Medulla oblongata (tissue), 1 donor: ENCODE results near the gene LRRFIP2.

Experiments
- DNase-seq: peaks from one replicate; pipeline ENCODE4 v3.0.0-alpha.2; 2015; ENCODE audit errors: extremely low spot score

LRRFIP2 gene

DNA sequence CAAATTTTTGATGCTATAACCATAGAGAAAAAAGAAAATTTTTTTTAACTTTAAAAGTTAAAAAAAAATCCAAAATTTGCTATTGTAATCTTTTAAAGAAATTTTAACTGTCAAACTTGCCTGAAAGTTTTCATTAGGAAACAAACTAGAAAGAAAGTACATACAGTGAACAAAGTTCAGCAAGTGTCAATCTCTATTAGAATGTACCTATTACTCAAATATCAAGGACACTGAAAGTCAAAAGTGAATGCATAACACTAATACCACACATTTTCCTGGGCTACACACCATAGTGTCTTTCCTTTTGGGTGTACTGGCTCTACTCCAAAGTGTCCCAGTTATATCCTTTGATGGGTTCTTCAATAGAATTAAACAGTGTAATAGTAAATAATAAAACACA is 56.8 kb downstream of the LRRFIP2 start:
- DNase-seq = no peak

DNA sequence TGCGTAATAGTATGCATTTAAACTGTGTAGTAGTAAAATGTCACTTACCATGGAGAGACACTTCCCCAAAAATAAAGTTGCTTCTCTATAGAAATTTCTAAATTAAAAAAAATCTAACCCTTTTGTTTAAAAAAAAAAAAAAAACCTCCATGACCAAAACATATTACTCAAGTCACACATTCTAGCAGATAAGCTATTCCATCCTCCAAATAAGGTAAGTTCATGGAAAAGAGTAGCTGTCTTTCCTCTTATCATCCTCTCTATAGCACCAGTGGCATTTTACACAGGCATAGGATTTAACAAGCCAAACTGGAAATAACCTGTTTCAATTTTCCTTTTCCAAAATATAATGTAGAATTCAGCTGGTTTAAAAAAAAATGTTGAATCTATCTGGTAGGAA is 57.4 kb downstream of the LRRFIP2 start:
- no peak for DNase-seq

DNA sequence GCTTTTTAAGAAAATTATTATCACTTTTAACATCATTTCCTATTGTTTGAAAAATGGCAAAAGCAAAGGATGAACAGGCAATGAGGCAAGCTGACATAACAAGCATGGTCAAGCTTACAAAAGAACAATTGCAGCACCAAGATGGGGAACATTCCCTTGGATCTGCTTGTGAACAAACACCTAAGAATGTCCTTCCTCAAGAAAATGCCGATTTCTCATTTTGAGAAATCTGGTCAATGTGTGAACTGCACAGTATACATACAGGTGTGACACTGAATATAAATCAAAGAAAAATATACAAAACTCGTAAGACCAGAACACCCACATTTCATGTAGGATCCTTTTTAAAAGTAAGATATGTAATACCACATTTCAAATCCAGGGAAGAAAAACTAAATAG is 58.9 kb downstream of the LRRFIP2 start:
- DNase-seq = no peak

DNA sequence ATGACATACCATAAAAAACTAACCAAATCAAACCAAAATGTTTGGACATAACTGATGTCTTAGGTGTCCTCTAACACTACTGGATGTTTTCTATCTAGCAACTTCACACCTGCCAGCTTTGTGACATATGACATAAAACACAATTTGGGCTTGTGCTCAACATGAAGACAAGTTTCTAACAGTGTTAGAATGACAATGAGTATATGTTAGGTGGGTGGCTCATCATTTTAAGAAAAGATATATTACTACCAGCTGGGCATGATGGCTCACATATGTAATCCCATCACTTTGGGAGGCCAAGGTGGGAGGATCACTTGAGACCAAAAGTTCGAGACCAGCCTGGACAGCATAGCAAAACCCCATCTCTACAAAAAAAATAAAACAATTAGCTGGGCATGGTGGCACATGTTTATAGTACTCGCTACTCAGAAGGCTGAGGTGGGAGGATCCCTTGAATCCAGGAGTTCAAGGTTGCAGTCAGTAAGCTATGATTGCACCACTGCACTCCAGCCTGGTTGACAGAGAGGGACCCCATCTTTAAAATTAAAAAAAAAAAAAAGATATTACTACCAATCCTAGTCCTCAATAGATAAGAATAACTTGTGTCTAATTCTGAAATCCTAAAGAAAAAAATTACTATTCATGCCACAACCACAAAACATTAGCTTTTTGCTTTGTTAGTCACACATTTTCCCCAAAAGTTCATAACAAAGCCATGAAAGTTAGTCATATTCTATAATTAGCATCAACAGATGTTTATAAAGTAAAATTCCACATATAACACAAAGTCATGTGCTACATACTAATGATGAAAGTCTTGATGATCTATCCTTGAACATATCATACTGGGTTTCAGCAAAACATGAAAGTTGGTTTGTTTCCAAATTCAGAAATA is 59.9 kb downstream of the LRRFIP2 start:
- DNase-seq = no peak

DNA sequence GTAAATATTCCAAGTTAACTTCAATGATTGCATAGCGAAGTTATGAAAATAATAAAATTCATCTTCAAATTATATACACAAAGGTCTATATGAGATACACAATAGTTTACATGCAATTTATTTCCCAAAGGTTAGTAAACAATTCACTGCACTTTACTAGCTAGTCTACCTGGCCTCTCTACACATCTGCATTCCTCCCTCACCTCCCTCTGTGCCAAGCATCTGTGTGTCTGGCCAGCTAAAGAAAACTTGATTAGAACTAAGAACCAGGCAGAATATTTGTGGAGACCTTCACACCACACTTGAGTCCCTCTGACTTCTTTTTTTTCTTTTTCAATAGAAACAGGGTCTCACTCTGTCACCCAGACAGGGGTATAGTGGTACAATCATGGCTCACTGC is 61.4 kb downstream of the LRRFIP2 start:
- no peak for DNase-seq

DNA sequence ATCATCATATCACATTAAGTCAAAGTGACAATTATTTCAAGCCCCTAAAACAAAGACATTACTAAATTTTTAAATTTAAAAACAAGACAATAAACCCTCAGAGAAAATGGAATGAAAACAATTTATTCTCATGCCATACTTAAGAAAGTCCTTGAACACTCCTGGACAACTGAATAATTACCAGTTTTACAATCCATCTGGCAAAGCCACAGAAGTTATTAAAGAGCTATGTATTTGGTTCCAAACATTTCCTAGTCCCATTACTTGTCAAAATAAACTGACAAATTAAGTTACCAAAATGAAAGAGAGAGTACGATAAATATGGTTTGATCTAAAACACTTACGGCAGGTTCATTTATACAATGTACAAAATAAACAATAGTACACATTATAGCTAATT is 63.2 kb downstream of the LRRFIP2 start:
- DNase-seq = no peak

DNA sequence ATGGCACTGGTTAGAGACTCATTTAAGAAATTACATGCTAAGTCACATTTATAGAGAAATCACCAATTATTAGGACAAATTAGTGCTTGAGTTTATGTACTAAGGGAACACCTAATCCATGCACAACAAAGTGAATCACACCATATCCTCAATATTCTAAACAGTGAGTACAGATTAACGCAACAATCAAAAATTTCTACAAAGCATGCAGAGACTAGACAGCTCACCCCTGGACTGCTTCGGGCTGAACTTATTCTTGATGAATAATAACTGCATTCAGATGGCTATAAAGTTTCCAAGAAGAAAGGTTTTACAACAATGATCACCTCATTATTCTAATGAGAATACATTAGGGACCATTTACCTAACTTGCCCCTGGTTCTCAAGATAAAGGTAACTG is 66.5 kb downstream of the LRRFIP2 start:
- no peak for DNase-seq

DNA sequence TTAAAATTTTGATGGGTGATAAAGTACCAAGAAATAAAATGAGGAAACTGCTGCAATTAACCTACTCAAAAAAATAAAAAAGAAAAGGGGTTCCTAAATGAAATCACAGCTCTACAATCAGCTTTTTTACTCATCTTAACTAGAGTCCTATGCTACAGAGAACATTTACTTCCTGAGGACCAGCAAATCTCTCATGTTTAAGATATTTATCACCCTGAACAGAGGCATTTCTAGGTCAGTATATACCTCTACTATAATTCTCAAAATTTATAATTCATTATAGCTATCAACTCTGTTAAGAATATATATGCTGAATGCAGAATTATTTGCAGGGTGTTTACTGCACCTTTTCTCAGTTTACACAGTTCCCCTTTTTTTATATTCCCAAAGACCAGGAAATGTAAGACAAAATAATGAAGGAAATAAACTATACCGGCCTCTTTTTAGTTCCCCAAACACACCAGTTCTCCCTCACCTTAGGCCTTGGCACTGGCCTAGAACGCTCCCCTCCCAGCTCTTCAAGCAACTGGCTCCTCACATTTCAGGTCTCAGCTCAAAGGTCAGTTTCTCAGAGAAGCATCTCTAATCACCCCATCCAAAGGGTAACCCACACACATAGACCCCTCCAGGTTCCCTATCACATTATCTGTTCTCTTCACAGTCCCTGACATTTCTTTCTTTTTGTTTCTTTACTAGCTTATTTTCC is 71.1 kb downstream of the LRRFIP2 start:
- no peak for DNase-seq

DNA sequence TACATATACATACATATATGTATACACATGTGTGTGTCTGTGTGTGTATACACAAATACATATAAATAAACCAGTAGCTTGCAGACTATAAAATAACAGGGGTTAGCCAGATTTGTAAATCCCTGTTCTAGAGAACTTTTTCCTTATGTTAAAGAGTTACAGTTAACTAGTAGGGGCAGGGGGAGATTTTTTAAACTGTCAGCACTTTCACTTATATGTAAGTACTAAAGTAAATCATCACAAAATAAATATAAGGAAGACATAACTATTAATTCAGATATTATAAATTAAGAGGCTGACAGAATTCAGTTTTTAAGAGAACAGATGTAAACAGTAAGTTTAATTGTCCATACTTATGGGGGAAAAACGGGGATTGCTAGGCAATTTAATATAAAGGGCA is 74.0 kb downstream of the LRRFIP2 start:
- DNase-seq = no peak

DNA sequence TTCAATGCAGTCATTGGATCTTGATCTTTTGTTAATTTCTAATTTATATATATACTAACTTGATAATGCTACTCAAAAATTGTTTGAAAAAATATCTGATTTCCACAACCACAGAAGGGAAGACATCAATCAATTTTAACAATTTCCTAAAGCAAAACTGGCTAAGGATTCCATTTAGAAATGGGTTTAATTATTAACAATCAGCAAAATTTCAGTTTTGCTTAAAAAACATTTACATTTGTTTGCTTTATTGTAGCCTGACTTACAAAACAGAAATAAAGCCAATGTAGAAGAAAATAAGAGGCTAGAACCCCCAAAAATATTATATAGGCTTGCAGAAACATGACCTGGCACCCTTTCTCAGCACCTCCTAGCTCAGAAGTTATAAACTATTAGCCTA is 74.9 kb downstream of the LRRFIP2 start:
- DNase-seq = no peak

DNA sequence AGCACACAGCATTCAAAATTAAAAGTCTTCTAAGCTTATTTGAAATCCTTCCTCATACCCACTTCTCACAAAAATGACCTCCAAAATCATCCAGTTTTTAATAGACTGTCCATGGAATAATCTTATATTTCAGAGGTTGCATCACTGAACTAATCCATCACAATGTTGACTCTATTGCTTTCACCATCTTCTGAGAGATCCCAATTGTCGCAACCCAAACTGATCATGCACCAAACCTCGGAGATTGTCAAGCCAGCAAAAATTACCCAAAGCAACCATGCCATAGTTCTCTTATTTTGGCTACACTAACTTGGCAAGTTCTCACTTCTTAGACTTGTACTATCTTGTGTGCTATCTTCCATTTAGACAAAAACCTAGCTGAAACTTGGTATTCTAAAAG is 75.5 kb downstream of the LRRFIP2 start:
- no peak for DNase-seq

DNA sequence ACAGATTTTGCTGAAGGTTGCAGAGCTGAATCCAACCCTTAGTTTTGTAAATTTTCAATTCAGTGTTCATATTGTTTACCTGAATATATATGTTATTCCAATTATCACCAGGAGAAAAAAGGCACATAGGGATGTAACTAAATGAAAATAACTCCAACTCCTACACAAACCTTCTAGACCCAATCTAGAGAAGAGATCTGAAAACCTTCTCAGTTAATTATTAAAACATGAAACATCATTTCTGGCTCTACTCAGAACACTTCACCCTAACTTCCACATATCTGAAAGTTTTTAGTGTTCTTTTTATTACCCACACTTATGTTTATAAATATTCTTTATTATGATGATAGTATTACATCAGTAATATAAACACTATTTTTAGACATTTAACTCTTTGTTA is 76.6 kb downstream of the LRRFIP2 start:
- no peak for DNase-seq

DNA sequence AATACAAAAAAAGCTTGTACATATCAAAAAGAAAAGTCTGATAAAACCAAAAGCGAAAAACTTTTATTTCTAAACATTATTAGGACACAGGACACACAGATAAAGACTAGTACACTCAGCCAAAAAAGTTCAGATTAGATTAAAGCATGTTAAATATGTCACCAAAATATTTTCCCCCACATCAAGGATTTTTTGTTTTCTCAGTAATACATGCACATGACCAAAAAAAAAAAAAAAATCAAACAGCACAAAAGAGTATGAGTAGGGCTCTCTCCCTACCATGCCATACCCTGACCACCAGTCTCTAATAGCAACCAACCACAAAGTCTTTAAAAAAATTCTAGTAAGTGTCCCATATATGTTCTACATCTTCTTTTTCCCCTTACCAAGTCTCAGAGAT is 77.4 kb downstream of the LRRFIP2 start:
- DNase-seq = no peak

DNA sequence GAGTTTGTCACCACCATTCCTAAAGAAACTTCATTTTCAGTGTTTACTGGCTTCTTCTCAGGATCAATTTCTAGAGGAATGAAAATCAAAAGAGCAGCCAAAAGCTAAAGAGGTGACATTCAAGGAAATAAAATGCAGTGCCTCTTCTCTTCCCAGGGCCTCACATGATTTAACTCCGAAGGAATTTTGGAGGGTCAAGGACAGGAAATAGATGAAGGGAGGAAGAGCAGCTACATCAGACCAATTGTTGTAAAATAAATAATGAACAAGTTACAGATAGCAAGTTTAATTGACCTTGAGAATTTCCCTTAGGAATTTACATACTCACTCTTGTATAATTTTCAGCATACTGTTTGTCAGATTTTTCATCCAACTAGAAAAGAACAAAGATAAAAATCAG is 78.1 kb downstream of the LRRFIP2 start:
- DNase-seq = no peak

DNA sequence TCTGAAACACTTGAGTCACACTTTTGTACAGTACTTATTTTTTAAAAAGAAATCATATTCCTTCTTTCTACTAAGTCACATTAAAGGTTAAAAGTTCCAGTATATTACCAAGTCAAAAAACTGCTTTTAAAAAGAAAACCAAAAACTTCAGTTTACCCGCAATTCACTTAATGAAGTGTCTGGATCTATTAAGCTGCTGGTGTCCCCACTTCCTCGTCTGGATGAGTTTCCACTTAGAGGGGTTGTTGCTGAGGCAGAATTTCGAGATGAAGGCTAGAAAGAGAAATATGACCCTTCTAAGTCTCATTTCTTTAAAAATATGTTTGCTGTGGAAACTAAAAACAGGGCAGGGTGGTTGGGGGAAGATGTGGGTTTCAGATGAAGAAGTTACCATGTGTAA is 79.7 kb downstream of the LRRFIP2 start:
- no peak for DNase-seq

DNA sequence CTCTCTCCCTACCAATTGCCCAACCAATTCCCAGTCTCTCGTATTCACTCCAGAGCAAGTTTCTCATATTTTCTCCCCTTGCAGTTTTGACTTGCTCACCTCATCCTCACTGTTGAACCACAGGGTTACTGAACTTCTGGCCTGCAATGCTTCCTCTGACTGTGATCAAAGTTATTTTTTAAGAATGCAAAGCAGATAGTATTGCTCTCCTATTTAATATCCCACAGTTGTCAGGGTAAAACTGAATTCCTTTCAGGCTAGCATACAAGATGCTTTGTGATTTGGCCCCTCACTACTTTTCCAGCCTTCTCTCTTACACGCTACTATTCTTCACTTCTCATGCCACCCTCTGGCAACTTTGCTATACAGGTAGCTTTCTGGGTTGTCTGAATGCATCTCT is 80.9 kb downstream of the LRRFIP2 start:
- DNase-seq = no peak

DNA sequence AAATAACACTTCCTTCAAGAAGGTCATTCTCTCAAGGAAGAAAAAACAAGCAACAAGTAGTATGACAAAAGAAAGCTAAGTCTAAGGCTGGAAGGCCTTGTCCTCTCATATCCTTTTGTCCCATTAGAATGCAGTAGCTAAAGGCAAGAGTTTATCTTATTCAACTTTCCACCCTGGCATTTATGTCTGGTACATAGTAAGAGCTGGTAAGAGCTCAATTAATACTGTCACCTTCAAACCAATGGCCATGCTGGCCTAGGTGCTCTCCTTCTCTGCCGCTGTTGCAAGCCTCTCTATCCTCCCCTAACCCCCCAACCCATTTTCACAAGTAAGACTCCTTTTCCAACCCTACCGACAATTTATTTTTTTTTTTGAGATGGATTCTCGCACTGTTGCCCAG is 81.9 kb downstream of the LRRFIP2 start:
- DNase-seq = no peak

DNA sequence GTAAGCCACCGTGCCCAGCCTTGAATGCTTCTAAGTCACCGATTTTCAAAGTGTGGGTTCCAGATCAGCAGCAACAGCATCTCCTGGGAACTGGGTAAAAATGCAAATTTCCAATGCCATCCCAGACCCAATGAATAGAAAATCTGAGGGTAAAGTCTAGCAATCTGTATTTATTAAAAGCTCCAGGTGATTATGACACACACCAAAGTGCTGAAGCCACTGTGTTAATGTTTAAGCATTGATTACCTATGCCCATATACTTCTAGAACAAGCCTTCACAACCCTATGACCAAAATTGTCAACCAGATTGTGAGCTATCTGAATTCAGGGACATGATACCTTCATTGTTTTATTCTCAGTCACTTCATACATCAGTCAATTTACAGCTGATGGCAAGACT is 86.5 kb downstream of the LRRFIP2 start:
- no peak for DNase-seq

DNA sequence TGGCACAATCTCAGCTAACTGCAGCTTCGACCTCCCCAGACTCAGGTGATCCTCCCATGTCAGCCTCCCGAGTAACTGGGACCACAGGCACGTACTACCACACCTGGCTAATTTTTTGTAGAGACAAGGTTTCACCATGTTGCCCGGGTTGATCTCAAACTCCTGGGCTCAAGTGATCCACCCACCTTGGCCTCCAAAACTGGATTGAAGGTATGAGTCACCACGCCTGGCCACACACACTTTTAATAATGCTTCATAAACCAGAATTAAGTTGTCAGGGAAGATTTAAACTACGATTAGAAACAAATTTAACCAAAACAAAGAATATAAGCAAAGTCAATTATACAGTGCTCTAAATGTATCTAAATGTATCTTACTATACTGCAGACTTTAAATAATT is 87.5 kb downstream of the LRRFIP2 start:
- no peak for DNase-seq

DNA sequence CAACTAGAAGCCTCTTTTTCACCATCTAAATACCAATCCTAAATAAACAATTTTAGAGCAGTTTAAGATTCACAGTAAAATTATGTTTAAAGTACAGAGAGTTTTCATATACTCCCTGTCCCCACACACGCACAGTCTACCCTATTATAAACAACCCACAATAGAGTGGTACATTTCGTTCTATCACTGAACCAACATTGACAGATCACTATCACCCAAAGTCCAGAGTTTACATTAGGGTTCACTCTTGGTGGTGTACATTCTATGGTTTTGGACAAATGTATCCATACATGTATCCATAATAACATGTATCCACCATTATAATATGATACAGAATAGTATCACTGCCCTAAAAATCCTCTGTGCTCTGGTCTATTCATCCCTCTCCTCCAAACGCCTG is 92.1 kb downstream of the LRRFIP2 start:
- no peak for DNase-seq

DNA sequence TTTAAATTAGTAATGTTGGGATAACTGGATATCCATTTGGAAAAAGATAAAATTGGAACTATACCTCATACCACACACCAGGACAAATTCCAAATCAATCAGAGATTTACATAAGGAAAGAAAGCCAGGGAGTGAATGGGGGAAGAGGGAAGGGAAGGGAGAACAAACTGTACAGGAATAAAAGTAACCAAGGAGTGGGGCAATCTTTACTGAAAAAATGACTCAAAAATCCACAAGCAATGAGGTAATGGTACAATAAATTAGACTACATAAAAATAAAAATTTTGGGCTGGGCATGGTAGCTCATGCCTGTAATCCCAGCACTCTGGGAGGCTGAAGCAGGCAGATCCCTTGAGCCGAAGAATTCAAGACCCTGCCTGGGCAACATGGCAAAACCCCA is 98.4 kb downstream of the LRRFIP2 start:
- no peak for DNase-seq

DNA sequence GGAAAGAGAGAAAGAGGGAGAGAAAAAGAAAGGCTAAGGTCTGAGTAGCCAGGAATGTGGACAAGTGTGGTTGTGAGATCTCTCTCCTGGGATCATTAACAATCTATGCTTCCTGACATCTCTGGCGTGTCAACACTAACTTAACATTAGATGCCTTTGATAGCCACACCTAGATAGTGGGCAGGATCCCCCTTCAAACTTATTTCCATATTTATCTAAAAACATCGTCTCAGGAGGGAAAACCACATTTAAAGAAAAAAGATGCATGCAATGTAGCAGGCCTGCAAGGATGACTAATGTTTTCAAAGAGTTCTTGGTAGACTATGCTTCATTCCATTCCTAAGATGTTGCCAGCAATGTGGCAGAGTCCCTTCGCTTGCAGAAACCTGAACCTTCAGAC is 100.2 kb downstream of the LRRFIP2 start:
- DNase-seq = no peak

DNA sequence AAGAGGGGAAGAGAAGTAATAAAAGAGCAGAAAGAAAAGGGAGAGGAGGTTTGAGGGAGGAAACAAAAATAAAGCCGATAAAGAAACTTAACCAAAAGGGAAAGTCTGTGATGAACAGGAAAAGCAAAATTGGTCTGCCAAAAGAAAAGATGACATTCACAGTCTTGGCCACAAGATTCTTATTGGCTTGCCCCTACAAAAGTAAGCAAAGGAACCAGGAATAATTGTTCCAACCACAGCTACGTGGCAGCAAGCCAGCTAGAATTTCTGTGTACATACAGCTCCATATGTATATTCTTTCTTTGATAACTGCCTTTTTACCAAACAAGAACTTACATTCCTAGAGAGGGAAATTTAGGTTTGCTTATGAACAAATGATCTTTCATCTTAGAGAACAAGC is 101.5 kb downstream of the LRRFIP2 start:
- DNase-seq = no peak
